K562 (cell line): ENCODE results near the gene ATP6V1F. TPM values are rescaled to one million over a fixed set of nuclear protein-coding genes. Genes with fewer than 3 reads are reported as not detected.
A peak's percentile ranks its signal among the peaks of the same experiment; 100 is the strongest.

Experiments
- ATAC-seq: fragments of 200-7000 bp; cut with Tn5 transposase; 3 replicates; pipeline ENCODE4 v1.9.1; 2020; ENCODE audit warnings: moderate library complexity
- BruUV-seq: library from RNA; stranded (reverse); fragments of 400-500 nt; replicated peaks from 2 replicates; lab custom pipeline; 2021; lab: Mats Ljungman, UMichigan
- CTCF ChIA-PET: fragments of 300-600 bp; formaldehyde crosslinking; extraction: SDS; loops from one replicate; lab custom pipeline; 2021; ENCODE audit warnings: low intra/inter-chr PET ratio; lab: Yijun Ruan, JAX
- POLR2A ChIA-PET: fragments of 300-600, 350-650 bp; sonication (Branson Sonifier 250); formaldehyde crosslinking; extraction: SDS; loops from one replicate; lab custom pipeline; 2021; ENCODE audit warnings: antibody characterized with exemption, inconsistent platforms; lab: Yijun Ruan, JAX
- DNase-seq, 4 experiments: peaks; one replicate each; pipeline versions ENCODE4 v3.0.0 to v3.0.0-alpha.2; 2011 to 2018; ENCODE audit warnings: low spot score in 3 of 4, mixed read lengths in 3 of 4; ENCODE audit errors: extremely low read depth in 1 of 4
- FAIRE-seq: peaks from 2 replicates; lab custom pipeline; 2011; peaks lifted over from hg19 to GRCh38; lab: Jason Lieb, UNC
- H2AFZ ChIP-seq: 2 replicates; pipeline ENCODE4 v1.6.0; 2011; ENCODE audit warnings: low read depth, low read length, control low read depth, inconsistent platforms
- H3K27ac ChIP-seq: fragments of 200-600 bp; 3 replicates; pipeline ENCODE4 v1.8.0; 2011; ENCODE audit warnings: low read depth, mild to moderate bottlenecking, control low read depth, inconsistent platforms, low read length, moderate library complexity, mixed read lengths; ENCODE audit errors: extremely low read depth
- H3K27me3 ChIP-seq, 2 experiments: fragments of 300-600 bp in 1 of 2; 2 replicates in 1 of 2; 3 replicates in 1 of 2; pipeline versions ENCODE4 v1.6.0 to v1.8.0; 2011; ENCODE audit warnings: inconsistent platforms in 2 of 2, low read length in 2 of 2, mild to moderate bottlenecking in 1 of 2, mixed read lengths in 1 of 2, moderate library complexity in 1 of 2; ENCODE audit not compliant: control insufficient read depth in 2 of 2, insufficient read depth in 2 of 2
- H3K36me3 ChIP-seq: fragments of 300-600 bp; 3 replicates; pipeline ENCODE4 v1.8.0; 2011; ENCODE audit warnings: mild to moderate bottlenecking, low read length, inconsistent platforms; ENCODE audit not compliant: control insufficient read depth, insufficient read depth
- H3K4me1 ChIP-seq, 2 experiments: fragments of 200-600 bp in 1 of 2; replicated peaks in 1 of 2; 2 replicates in 1 of 2; 3 replicates in 1 of 2; pipeline versions ENCODE4 v1.5.1 to v1.8.0; 2011; ENCODE audit warnings: inconsistent platforms in 2 of 2, low read length in 2 of 2, mild to moderate bottlenecking in 1 of 2, mixed read lengths in 1 of 2, moderate library complexity in 1 of 2; ENCODE audit not compliant: control insufficient read depth in 2 of 2, insufficient read depth in 2 of 2
- H3K4me2 ChIP-seq: 2 replicates; pipeline ENCODE4 v1.6.1; 2011; ENCODE audit warnings: low read length, control low read depth, inconsistent platforms, mixed read lengths; ENCODE audit not compliant: insufficient read depth
- H3K4me3 ChIP-seq: fragments of 200-600 bp; sonication (generic), shearing (Covaris generic); 2 replicates; pipeline ENCODE4 v1.5.1; 2016; ENCODE audit warnings: control low read depth, inconsistent platforms
- H3K79me2 ChIP-seq: fragments of 200-600 bp; 3 replicates; pipeline ENCODE4 v1.8.0; 2011; ENCODE audit warnings: low read length, inconsistent platforms; ENCODE audit not compliant: control insufficient read depth, insufficient read depth
- H3K9ac ChIP-seq, 2 experiments: 2 replicates each; pipeline versions ENCODE4 v1.6.0 to v1.6.1; 2011; ENCODE audit warnings: low read depth in 2 of 2, low read length in 2 of 2, control low read depth in 1 of 2, inconsistent platforms in 1 of 2, mild to moderate bottlenecking in 1 of 2, mixed read lengths in 1 of 2; ENCODE audit not compliant: insufficient read depth in 1 of 2
- H3K9me1 ChIP-seq: one replicate; pipeline ENCODE4 v1.6.0; 2011; ENCODE audit warnings: inconsistent platforms, mild to moderate bottlenecking, low read length, moderate library complexity; ENCODE audit not compliant: control insufficient read depth, insufficient read depth
- H3K9me3 ChIP-seq: replicated peaks from 2 replicates; pipeline ENCODE4 v1.5.1; 2011; ENCODE audit warnings: low read depth, low read length, inconsistent platforms; ENCODE audit not compliant: control insufficient read depth, insufficient read depth
- H4K20me1 ChIP-seq: replicated peaks from 2 replicates; pipeline ENCODE4 v1.6.1; 2011; ENCODE audit warnings: low read length, inconsistent platforms, mixed read lengths; ENCODE audit not compliant: control insufficient read depth, insufficient read depth
- BHLHE40 ChIP-seq: IDR thresholded peaks from 2 replicates; pipeline ENCODE4 v1.6.1; 2011; ENCODE audit warnings: low read length, improper control_type of control experiment
- CSDE1 ChIP-seq, 2 experiments: fragments of 450-650 bp; IDR thresholded peaks; 2 replicates each; pipeline ENCODE4 v1.6.1; 2016; ENCODE audit warnings: mild to moderate bottlenecking in 1 of 2
- DACH1 ChIP-seq: fragments of 450-650 bp; IDR thresholded peaks from 2 replicates; pipeline ENCODE4 v1.6.1; 2018; ENCODE audit not compliant: partially characterized antibody
- HMGN3 ChIP-seq: IDR thresholded peaks from 2 replicates; pipeline ENCODE4 v1.6.1; 2011; ENCODE audit warnings: borderline replicate concordance, low read depth, mild to moderate bottlenecking, mixed read lengths, low read length; ENCODE audit not compliant: insufficient read length; ENCODE audit errors: extremely low read depth
- MBD1 ChIP-seq: fragments of 250-450 bp; sonication (Bioruptor Pico); IDR thresholded peaks from 2 replicates; pipeline ENCODE4 v1.8.0; 2022; ENCODE audit warnings: inconsistent platforms
- PHTF2 ChIP-seq: fragments of 250-450 bp; sonication (Bioruptor Pico); IDR thresholded peaks from 2 replicates; pipeline ENCODE4 v1.5.0; 2021; ENCODE audit warnings: mild to moderate bottlenecking
- POLR2G ChIP-seq: fragments of 200-400 bp; formaldehyde crosslinking; IDR thresholded peaks from 2 replicates; pipeline ENCODE4 v1.6.1; 2017; ENCODE audit warnings: low read depth, mild to moderate bottlenecking, antibody characterized with exemption, low read length, moderate library complexity
- RBFOX2 ChIP-seq: fragments of 200-400 bp; formaldehyde crosslinking; IDR thresholded peaks from 2 replicates; pipeline ENCODE4 v1.6.1; 2017; ENCODE audit warnings: low read depth, mild to moderate bottlenecking, low read length, moderate library complexity
- TFAP4 ChIP-seq: sonication (generic); formaldehyde crosslinking; IDR thresholded peaks from 2 replicates; pipeline ENCODE4 v1.8.0; 2022; ENCODE audit warnings: missing genetic modification reagents, mild to moderate bottlenecking, moderate library complexity, borderline replicate concordance
- TSC22D4 ChIP-seq: fragments of 450-650 bp; IDR thresholded peaks from 2 replicates; pipeline ENCODE4 v1.6.1; 2016; ENCODE audit warnings: missing genetic modification characterization, missing biosample characterization, control low read depth
- ZNF282 ChIP-seq: sonication (generic); formaldehyde crosslinking; IDR thresholded peaks from 2 replicates; pipeline ENCODE4 v1.8.1; 2023; ENCODE audit warnings: missing genetic modification reagents
- ZNF347 ChIP-seq: fragments of 450-650 bp; formaldehyde crosslinking; IDR thresholded peaks from 2 replicates; pipeline ENCODE4 v1.4.0; 2020; ENCODE audit warnings: low read depth, mild to moderate bottlenecking, moderate library complexity
- ZNF583 ChIP-seq: fragments of 250-450 bp; sonication (Bioruptor Pico); IDR thresholded peaks from 2 replicates; pipeline ENCODE4 v1.4.0; 2020
- WGBS: fragments of 100-300 bp; shearing (Covaris generic); methylation state at CpG from one replicate; pipeline ENCODE4 v1.1.6; 2016; ENCODE audit warnings: low coverage, mixed read lengths; ENCODE audit not compliant: insufficient coverage; ENCODE audit errors: missing lambda C conversion rate; 5-methylcytosine and 5-hydroxymethylcytosine counted together
- in situ Hi-C: fragments of 300-500 bp; cut with MboI; formaldehyde crosslinking; loops from 4 replicates; pipeline ENCODE4 v1.15.0; 2018; ENCODE audit warnings: inconsistent platforms, mixed read lengths
- intact Hi-C: fragments of 100-400 bp; cut with micrococcal nuclease; formaldehyde crosslinking; loops from 2 replicates; pipeline ENCODE4 v1.14.2; 2022
- polyA plus RNA-seq, 8 experiments: library from polyadenylated mRNA; depleted of rRNA in 4 of 8; stranded (reverse) in 5 of 8; unstranded in 3 of 8; fragments of >200 nt; fragmentation: Nextera tagmentation in 2 of 8; fragmentation: Illumina TruSeq in 1 of 8; extraction: Ambion mirVana in 2 of 8; extraction: Trizol in 1 of 8; gene quantifications; 2 replicates each; pipeline versions ENCODE4 v1.2.1 to v1.2.3, GENCODE V29; 2011 to 2014; ENCODE audit warnings: inconsistent platforms in 1 of 8, missing spikeins in 1 of 8
- total RNA-seq, 7 experiments: library from RNA; depleted of rRNA in 6 of 7; stranded (reverse); fragments of >200 nt in 6 of 7; fragmentation: Illumina TruSeq in 2 of 7; extraction: Trizol in 2 of 7; gene quantifications; 2 replicates each; pipeline versions ENCODE4 v1.2.1 to v1.2.3, GENCODE V29; 2011 to 2021; ENCODE audit warnings: low replicate concordance in 1 of 7

Gene ATP6V1F
- total and polyA plus RNA-seq, 9 of the 15 experiments (the other 6 are each of a cell fraction or from before 2014, with no cell fraction given), result 206 to 1,123 (median 542) TPM

- H3K27me3 ChIP-seq, result no peaks in the 10 kb centered on the region
- CTCF ChIA-PET, result no interaction called here
Measured at GRCh38 chr7:128852537-128853254, 10.0 kb upstream of the ATP6V1F start.

More at GRCh38 chr7:128852537-128853254, 10.0 kb upstream of the ATP6V1F start:
- no peak overlapping the region for H3K4me2 ChIP-seq
- FAIRE-seq, result no peak
- H3K4me3 ChIP-seq, result no peak overlapping the region
- H4K20me1 ChIP-seq, result peaks cover 3% of the 10 kb centered on the region; the same call in 1 of the 2 replicates
- H3K9ac ChIP-seq, result no peak overlapping the region
- POLR2A ChIA-PET, result no interaction called here
- no peak for TF ChIP-seq ZNF347
- TF ChIP-seq TFAP4 (CRISPR knock-in tag), result 0 out of 2 replicates have a peak, but pooled peaks have one; percentile 21
- peak; percentile 40 for TF ChIP-seq HMGN3
- TF ChIP-seq BHLHE40, result no peak
- TF ChIP-seq TSC22D4 (tag), result no peak
- no peak for TF ChIP-seq PHTF2 (CRISPR knock-in tag)
- TF ChIP-seq ZNF282 (CRISPR knock-in tag), result no peak
- no peak for TF ChIP-seq CSDE1 (IDR thresholded peaks at IDR 0.05)
- TF ChIP-seq DACH1, result no peak
- TF ChIP-seq POLR2G, result peak; percentile 67
- peak; percentile 55 for TF ChIP-seq RBFOX2
- no peak for TF ChIP-seq ZNF583 (CRISPR knock-in tag)
- no peak for TF ChIP-seq MBD1 (CRISPR knock-in tag)
- TF ChIP-seq, all 486 proteins: peak for 4
- Histone ChIP-seq H3K36me3 (peaks cover 97% of the 10 kb centered on the region), H2AFZ (no peak overlapping the region), H3K9me1 (no peaks in the 10 kb centered on the region), H3K27ac (no peak overlapping the region), H3K9me3 (no peaks in the 10 kb centered on the region), H3K79me2 (no peaks in the 10 kb centered on the region), H3K4me1 (peaks cover 0 to 36% of the 10 kb centered on the region in 2 experiments; a peak in 1 of 5 replicates)
- 90% methylated on average over 28 of the region's 28 CpGs for WGBS
- in situ Hi-C loops (no loop called here), intact Hi-C loops (no loop called here)
- no TSS peak for BruUV-seq
- ATAC-seq, result no peak
- no peak for DNase-seq
